IMR-90 (cell line): Measurements from ENCODE around the gene B3GNT5. TPM values are rescaled to one million over a fixed set of nuclear protein-coding genes. Genes with fewer than 3 reads are reported as not detected.

Source experiments
- ATAC-seq: fragments of 200-7000 bp; cut with Tn5 transposase; 2 replicates; pipeline ENCODE4 v1.9.1; 2020; ENCODE audit warnings: low read depth, mild to moderate bottlenecking, moderate library complexity
- BruUV-seq: library from RNA; stranded (reverse); fragments of 400-500 nt; replicated peaks from 2 replicates; lab custom pipeline; 2021; lab: Mats Ljungman, UMichigan
- CTCF ChIA-PET: fragments of 300-600 bp; formaldehyde crosslinking; extraction: SDS; loops from one replicate; lab custom pipeline; 2021; ENCODE audit warnings: antibody characterized with exemption; lab: Yijun Ruan, JAX
- POLR2A ChIA-PET: fragments of 300-600 bp; sonication (Branson Sonifier 250); formaldehyde crosslinking; loops from one replicate; lab custom pipeline; 2022; ENCODE audit warnings: antibody characterized with exemption; ENCODE audit not compliant: unreplicated experiment; lab: Charles Lee
- DNase-seq: peaks from one replicate; pipeline ENCODE4 v3.0.0; 2013
- H2AFZ ChIP-seq: replicated peaks from 2 replicates; pipeline ENCODE3; 2013; ENCODE audit warnings: low read length, mild to moderate bottlenecking; ENCODE audit not compliant: poor library complexity
- H2AK5ac ChIP-seq: 2 replicates; pipeline ENCODE4 v1.6.1; 2013; ENCODE audit warnings: low read depth, low read length, inconsistent platforms
- H2AK9ac ChIP-seq: replicated peaks from 2 replicates; pipeline ENCODE3; 2013; ENCODE audit warnings: mild to moderate bottlenecking, low read depth, low read length, moderate library complexity; ENCODE audit not compliant: poor library complexity
- H2BK120ac ChIP-seq: 2 replicates; pipeline ENCODE4 v1.6.1; 2013; ENCODE audit warnings: low read depth, low read length, inconsistent platforms
- H2BK15ac ChIP-seq: 3 replicates; pipeline ENCODE4 v1.6.1; 2013; ENCODE audit warnings: low read depth, low read length, inconsistent platforms
- H2BK20ac ChIP-seq: 2 replicates; pipeline ENCODE4 v1.6.1; 2013; ENCODE audit warnings: low read depth, mild to moderate bottlenecking, inconsistent platforms, low read length, moderate library complexity
- H2BK5ac ChIP-seq: 2 replicates; pipeline ENCODE4 v1.6.1; 2013; ENCODE audit warnings: mild to moderate bottlenecking, low read depth, low read length, inconsistent platforms; ENCODE audit not compliant: poor library complexity, severe bottlenecking
- H3K14ac ChIP-seq: replicated peaks from 2 replicates; pipeline ENCODE4 v1.6.1; 2013; ENCODE audit warnings: low read depth, low read length, inconsistent platforms
- H3K18ac ChIP-seq: 2 replicates; pipeline ENCODE4 v1.6.1; 2013; ENCODE audit warnings: low read depth, low read length, control low read depth
- H3K23ac ChIP-seq: 2 replicates; pipeline ENCODE4 v1.6.1; 2013; ENCODE audit warnings: low read depth, low read length, inconsistent platforms
- H3K27ac ChIP-seq: 2 replicates; pipeline ENCODE4 v1.5.1; 2013; ENCODE audit warnings: mild to moderate bottlenecking, control low read depth, low read length; ENCODE audit not compliant: insufficient read depth
- H3K27me3 ChIP-seq: 2 replicates; pipeline ENCODE4 v1.6.1; 2013; ENCODE audit warnings: low read length; ENCODE audit not compliant: control insufficient read depth, insufficient read depth
- H3K36me3 ChIP-seq: 2 replicates; pipeline ENCODE4 v1.6.1; 2013; ENCODE audit warnings: low read length, mixed read lengths; ENCODE audit not compliant: control insufficient read depth, insufficient read depth
- H3K4ac ChIP-seq: 2 replicates; pipeline ENCODE4 v1.6.1; 2013; ENCODE audit warnings: low read depth, low read length, inconsistent platforms
- H3K4me1 ChIP-seq: 2 replicates; pipeline ENCODE4 v1.6.1; 2013; ENCODE audit warnings: low read length, mixed read lengths; ENCODE audit not compliant: control insufficient read depth, insufficient read depth
- H3K4me2 ChIP-seq: 2 replicates; pipeline ENCODE4 v1.6.1; 2013; ENCODE audit warnings: low read depth, mild to moderate bottlenecking, control low read depth, low read length, moderate library complexity
- H3K4me3 ChIP-seq: 2 replicates; pipeline ENCODE4 v1.5.1; 2013; ENCODE audit warnings: low read depth, mild to moderate bottlenecking, control low read depth, low read length, moderate library complexity; ENCODE audit not compliant: insufficient read depth
- H3K56ac ChIP-seq: 2 replicates; pipeline ENCODE4 v1.6.1; 2013; ENCODE audit warnings: low read length, inconsistent platforms; ENCODE audit not compliant: insufficient read depth; ENCODE audit errors: extremely low read depth
- H3K79me1 ChIP-seq, 2 experiments: 2 replicates each; pipeline ENCODE4 v1.6.1; 2013; ENCODE audit warnings: low read length in 2 of 2, inconsistent platforms in 1 of 2, low read depth in 1 of 2
- H3K9ac ChIP-seq: 2 replicates; pipeline ENCODE4 v1.6.1; 2013; ENCODE audit warnings: low read depth, low read length, control low read depth
- H3K9me1 ChIP-seq: 2 replicates; pipeline ENCODE4 v1.6.1; 2013; ENCODE audit warnings: low read length, inconsistent platforms; ENCODE audit not compliant: insufficient read depth
- H3K9me3 ChIP-seq: 2 replicates; pipeline ENCODE4 v1.6.1; 2013; ENCODE audit warnings: low read length; ENCODE audit not compliant: control insufficient read depth, insufficient read depth
- H4K20me1 ChIP-seq: 2 replicates; pipeline ENCODE4 v1.6.1; 2013; ENCODE audit warnings: low read length, inconsistent platforms; ENCODE audit not compliant: insufficient read depth
- H4K5ac ChIP-seq: 2 replicates; pipeline ENCODE4 v1.6.1; 2013; ENCODE audit warnings: mild to moderate bottlenecking, low read depth, low read length, control low read depth
- H4K8ac ChIP-seq, 2 experiments: 2 replicates each; pipeline ENCODE4 v1.6.1; 2013; ENCODE audit warnings: low read depth in 2 of 2, low read length in 2 of 2, control low read depth in 1 of 2, inconsistent platforms in 1 of 2
- H4K91ac ChIP-seq: 2 replicates; pipeline ENCODE4 v1.6.1; 2013; ENCODE audit warnings: low read depth, low read length, inconsistent platforms; ENCODE audit not compliant: insufficient read depth
- CEBPB ChIP-seq: IDR thresholded peaks from 2 replicates; pipeline ENCODE4 v1.6.1; 2012; ENCODE audit warnings: low read depth, low read length, improper control_type of control experiment
- ELK1 ChIP-seq: fragments of 150-350 bp; IDR thresholded peaks from 2 replicates; pipeline ENCODE4 v1.6.1; 2016; ENCODE audit warnings: low read depth, mild to moderate bottlenecking, low read length, moderate library complexity, borderline replicate concordance
- FOS ChIP-seq: fragments of 150-350 bp; IDR thresholded peaks from 2 replicates; pipeline ENCODE4 v1.6.1; 2016; ENCODE audit warnings: low read depth, low read length
- MAFK ChIP-seq: IDR thresholded peaks from 2 replicates; pipeline ENCODE4 v1.6.1; 2012; ENCODE audit warnings: low read depth, low read length, improper control_type of control experiment
- MAZ ChIP-seq: IDR thresholded peaks from 2 replicates; pipeline ENCODE4 v1.6.1; 2012; ENCODE audit warnings: low read depth, mild to moderate bottlenecking, low read length, improper control_type of control experiment, moderate library complexity, borderline replicate concordance
- MXI1 ChIP-seq: IDR thresholded peaks from 2 replicates; pipeline ENCODE4 v1.6.1; 2012; ENCODE audit warnings: low read depth, mild to moderate bottlenecking, low read length, moderate library complexity, borderline replicate concordance
- POLR2A ChIP-seq: IDR thresholded peaks from 2 replicates; pipeline ENCODE4 v1.6.1; 2012; ENCODE audit warnings: mild to moderate bottlenecking, low read depth, low read length
- RAD21 ChIP-seq: IDR thresholded peaks from 2 replicates; pipeline ENCODE4 v1.6.1; 2012; ENCODE audit warnings: low read length, improper control_type of control experiment
- RFX5 ChIP-seq: IDR thresholded peaks from 2 replicates; pipeline ENCODE4 v1.8.0; 2012; ENCODE audit warnings: low read depth, mild to moderate bottlenecking, low read length, moderate library complexity
- SMC3 ChIP-seq: fragments of 150-350 bp; IDR thresholded peaks from 2 replicates; pipeline ENCODE4 v1.6.1; 2016; ENCODE audit warnings: low read depth, mild to moderate bottlenecking, antibody characterized with exemption, low read length, moderate library complexity
- WGBS, 2 experiments: methylation state at CpG; one replicate each; pipeline versions ENCODE4 v1.1.5 to v1.1.7; 2013; ENCODE audit warnings: missing lambda C conversion rate in 2 of 2; ENCODE audit not compliant: insufficient read length in 1 of 2; ENCODE audit errors: extremely low coverage in 2 of 2; 5-methylcytosine and 5-hydroxymethylcytosine counted together
- dilution Hi-C: fragments of 300-500 bp; cut with HindIII; formaldehyde crosslinking; loops from one replicate; pipeline ENCODE4 v1.14.3; 2018; ENCODE audit warnings: low sequenced_read_pairs; ENCODE audit not compliant: unreplicated experiment
- in situ Hi-C: fragments of 300-500 bp; cut with MboI; formaldehyde crosslinking; loops from 3 replicates; pipeline ENCODE4 v1.14.3; 2019; ENCODE audit warnings: low sequenced_read_pairs, inconsistent platforms, mixed read lengths
- intact Hi-C: fragments of 100-400 bp; cut with micrococcal nuclease; formaldehyde crosslinking; loops from 2 replicates; pipeline ENCODE4 v1.10.0; 2022
- polyA plus RNA-seq, 3 experiments: library from polyadenylated mRNA; depleted of rRNA; stranded (reverse); fragments of >200 nt; gene quantifications; 2 replicates each; pipeline ENCODE4 v1.2.3, GENCODE V29; 2012; ENCODE audit warnings: low replicate concordance in 1 of 3
- total RNA-seq: library from RNA; depleted of rRNA; stranded (reverse); fragments of >200 nt; gene quantifications from 2 replicates; pipeline ENCODE4 v1.2.3, GENCODE V29; 2012

Gene B3GNT5
- total and polyA plus RNA-seq, 2 of the 4 experiments (the other 2 are of a cell fraction), result 1.6 to 3.4 TPM

- H4K5ac ChIP-seq, result no peak overlapping the region
- BruUV-seq, result no TSS peak
- H3K14ac ChIP-seq, result no peak overlapping the region
- intact Hi-C loops (no loop called here), in situ Hi-C loops (no loop called here), dilution Hi-C loops (no loop called here)
- no CpG with 5 or more reads among the region's 2 CpGs for WGBS, 2 experiments
- ATAC-seq (no peak), DNase-seq (no peak)
- H3K4ac ChIP-seq, result no peak overlapping the region
- TF ChIP-seq SMC3, result no peak
- no peak for TF ChIP-seq MAZ
- no peak for TF ChIP-seq CEBPB
- no peak for TF ChIP-seq MAFK
- no peak for TF ChIP-seq MXI1
- no peak for TF ChIP-seq POLR2A
- no peak for TF ChIP-seq ELK1
- no peak for TF ChIP-seq FOS
- TF ChIP-seq RFX5, result no peak
- TF ChIP-seq RAD21, result no peak
- no peak overlapping the region for H4K8ac ChIP-seq
- no peak overlapping the region for H3K4me3 ChIP-seq
- H2BK20ac ChIP-seq, result no peak overlapping the region
- H3K27ac ChIP-seq, result no peak overlapping the region
- H2AFZ ChIP-seq, result no peak overlapping the region
- no peak overlapping the region for H2AK9ac ChIP-seq
- H3K27me3 ChIP-seq, result peaks cover 22% of the 10 kb centered on the region
- no peak overlapping the region for H2BK120ac ChIP-seq
- H3K18ac ChIP-seq, result no peak overlapping the region
- H2AK5ac ChIP-seq, result no peak overlapping the region
- H4K91ac ChIP-seq, result no peak overlapping the region
- no peak overlapping the region for H3K23ac ChIP-seq
- no peak overlapping the region for H2BK5ac ChIP-seq
- H3K36me3 ChIP-seq, result no peaks in the 10 kb centered on the region
- H3K79me1 ChIP-seq, result no peaks in the 10 kb centered on the region
- H3K9me1 ChIP-seq, result no peaks in the 10 kb centered on the region
- no peak overlapping the region for H3K9ac ChIP-seq
- H3K4me2 ChIP-seq, result no peak overlapping the region
- H2BK15ac ChIP-seq, result no peak overlapping the region
- no peak overlapping the region for H3K56ac ChIP-seq
- ChIA-PET POLR2A (no interaction called here), CTCF (no interaction called here)
- H4K20me1 ChIP-seq, result no peaks in the 10 kb centered on the region
- no peaks in the 10 kb centered on the region for H3K4me1 ChIP-seq
- H3K9me3 ChIP-seq, result no peaks in the 10 kb centered on the region
Measured at GRCh38 chr3:183208800-183209199, 44.3 kb upstream of the B3GNT5 start.
